Ascending aorta (tissue), 2 donors: ENCODE measurements around the gene GSS. TPM values are rescaled to one million over a fixed set of nuclear protein-coding genes. Genes with fewer than 3 reads are reported as not detected.
A peak's percentile ranks its signal among the peaks of the same experiment; 100 is the strongest.

ENCODE experiments used
- DNase-seq, 2 donors: peaks; one replicate each; pipeline ENCODE4 v3.0.0-alpha.2; 2019; ENCODE audit warnings: low spot score in 2 of 2
- H3K27ac ChIP-seq, 2 donors: fragments of 200-600 bp; sonication (generic); one replicate each; pipeline ENCODE4 v1.5.1; 2016 to 2017; ENCODE audit warnings: mild to moderate bottlenecking in 1 of 2
- H3K27me3 ChIP-seq: fragments of 200-600 bp; sonication (generic); one replicate; pipeline ENCODE4 v1.5.1; 2017
- H3K36me3 ChIP-seq, 2 donors: fragments of 200-600 bp; sonication (generic); one replicate each; pipeline ENCODE4 v1.5.1; 2016
- H3K4me1 ChIP-seq, 2 donors: fragments of 200-600 bp; sonication (generic); one replicate each; pipeline ENCODE4 v1.5.1; 2016 to 2017; ENCODE audit warnings: mild to moderate bottlenecking in 1 of 2
- H3K4me3 ChIP-seq, 2 donors: fragments of 200-600 bp; sonication (generic); one replicate each; pipeline ENCODE4 v1.5.1; 2016 to 2017; ENCODE audit warnings: mild to moderate bottlenecking in 1 of 2
- H3K9me3 ChIP-seq, 2 donors: fragments of 200-600 bp; sonication (generic); one replicate each; pipeline ENCODE4 v1.5.1; 2016
- intact Hi-C: fragments of 100-400 bp; cut with DNase I; formaldehyde crosslinking; loops from one replicate; pipeline ENCODE4 v1.15.1; 2023
- total RNA-seq: library from RNA; depleted of rRNA; stranded (reverse); fragments of >200 nt; gene quantifications from one replicate; pipeline ENCODE4 v1.1.0, GENCODE V29; 2016
- TF ChIP-seq, protein P1 (sequence below), 3 experiments: fragments of 200-600 bp in 2 of 3; fragments of 450-650 bp in 1 of 3; sonication (generic) in 2 of 3; IDR thresholded peaks; one replicate each; pipeline ENCODE4 v1.5.1; 2016 to 2019; ENCODE audit warnings: antibody characterized with exemption in 3 of 3, mild to moderate bottlenecking in 1 of 3, moderate library complexity in 1 of 3

Gene GSS
- 40.7 TPM for total RNA-seq

DNA sequence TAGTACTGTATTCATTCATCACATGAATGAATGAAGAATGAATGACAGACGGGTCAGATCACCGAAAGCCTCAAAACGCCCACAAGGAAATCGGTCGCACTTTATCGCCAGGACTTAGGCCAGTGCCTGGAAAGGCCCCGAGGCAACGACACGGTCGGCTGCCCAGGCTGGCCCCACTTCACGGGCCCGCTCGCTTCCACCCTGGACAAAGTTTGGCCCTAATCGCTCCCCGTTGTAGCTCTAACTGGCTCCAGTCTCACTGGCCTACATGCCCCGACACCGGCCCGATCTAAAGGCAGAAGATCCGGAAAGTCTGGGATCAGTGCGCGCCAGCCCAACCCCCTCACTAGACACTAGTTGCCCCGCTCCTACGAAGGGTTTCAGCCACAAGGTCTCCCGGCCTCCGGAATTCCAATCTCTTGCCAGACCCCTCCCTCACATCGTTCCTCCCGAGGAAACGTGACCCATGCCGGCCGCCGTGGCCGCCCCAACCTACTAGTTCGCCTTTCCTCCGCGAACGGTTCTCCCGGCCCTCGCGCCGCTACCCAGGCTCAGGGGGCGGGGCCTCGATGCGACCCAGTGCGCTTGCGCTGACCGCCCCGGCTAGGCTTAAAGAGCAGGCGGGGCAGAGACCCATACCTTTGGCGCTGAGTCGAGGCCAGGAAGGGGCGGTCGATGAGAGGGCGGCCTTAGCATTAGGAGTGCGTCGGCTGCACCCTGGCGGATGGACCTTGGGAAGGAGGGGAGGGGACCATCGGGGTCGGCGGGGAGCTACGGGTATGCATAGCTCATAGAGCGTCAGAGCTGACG is at the start of gene GSS, which contains the start of gene MYH7B:
TSS of gene GSS (minus strand) at position 576 of the 810 bp plus-strand sequence. CDS start 3,954 bp downstream, outside the sequence.
TSS of gene MYH7B (plus strand) at position 638 of the 810 bp plus-strand sequence. CDS start 22,138 bp downstream, outside the sequence.
- intact Hi-C loops = loop anchor here (1.0 to 5.0 kb wide), 4 partner anchors 33 to 137 kb away; partner anchors contain the start of genes NCOA6 and TRPC4AP
- no peaks in the 10 kb centered on the region for H3K9me3 ChIP-seq
- TF ChIP-seq, protein P1, sequence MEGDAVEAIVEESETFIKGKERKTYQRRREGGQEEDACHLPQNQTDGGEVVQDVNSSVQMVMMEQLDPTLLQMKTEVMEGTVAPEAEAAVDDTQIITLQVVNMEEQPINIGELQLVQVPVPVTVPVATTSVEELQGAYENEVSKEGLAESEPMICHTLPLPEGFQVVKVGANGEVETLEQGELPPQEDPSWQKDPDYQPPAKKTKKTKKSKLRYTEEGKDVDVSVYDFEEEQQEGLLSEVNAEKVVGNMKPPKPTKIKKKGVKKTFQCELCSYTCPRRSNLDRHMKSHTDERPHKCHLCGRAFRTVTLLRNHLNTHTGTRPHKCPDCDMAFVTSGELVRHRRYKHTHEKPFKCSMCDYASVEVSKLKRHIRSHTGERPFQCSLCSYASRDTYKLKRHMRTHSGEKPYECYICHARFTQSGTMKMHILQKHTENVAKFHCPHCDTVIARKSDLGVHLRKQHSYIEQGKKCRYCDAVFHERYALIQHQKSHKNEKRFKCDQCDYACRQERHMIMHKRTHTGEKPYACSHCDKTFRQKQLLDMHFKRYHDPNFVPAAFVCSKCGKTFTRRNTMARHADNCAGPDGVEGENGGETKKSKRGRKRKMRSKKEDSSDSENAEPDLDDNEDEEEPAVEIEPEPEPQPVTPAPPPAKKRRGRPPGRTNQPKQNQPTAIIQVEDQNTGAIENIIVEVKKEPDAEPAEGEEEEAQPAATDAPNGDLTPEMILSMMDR (IDR thresholded peaks at IDR 0.05) = peak; percentile 49 to 85 (median 77)

DNA sequence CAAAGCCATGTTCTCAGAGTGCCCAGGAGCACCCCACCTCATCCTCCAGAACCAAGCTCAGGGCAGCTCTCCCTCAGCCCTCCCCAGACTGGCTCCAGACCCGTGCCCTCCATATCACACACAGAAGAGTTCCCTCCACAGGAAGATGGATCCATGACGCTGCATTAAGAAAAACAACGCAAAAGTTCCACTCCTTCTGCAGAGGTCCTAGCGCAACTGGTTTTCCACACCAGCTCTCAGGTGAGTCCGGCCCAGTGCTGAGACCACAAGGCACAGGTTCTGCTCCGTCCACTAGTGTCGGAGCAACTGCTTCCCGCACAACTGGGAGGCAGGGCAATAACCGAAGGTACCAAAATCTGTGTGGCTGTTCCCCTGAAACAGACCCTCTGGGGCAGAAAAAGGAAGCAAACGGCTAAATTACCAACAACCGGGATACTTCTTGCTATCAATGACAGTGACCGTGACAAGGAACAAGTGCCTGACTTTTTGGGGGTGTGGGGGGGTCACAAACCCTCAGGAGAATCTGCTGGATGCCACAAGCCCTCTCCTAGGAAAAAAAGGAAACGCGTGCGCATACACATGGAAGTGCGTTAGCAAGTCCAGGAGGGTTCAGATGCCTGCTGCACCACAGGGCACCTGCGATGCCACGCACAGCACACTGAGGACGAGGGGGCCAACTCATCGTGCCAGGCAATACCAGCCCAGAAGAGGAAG is 49.3 kb upstream of the GSS start:
- H3K4me3 ChIP-seq = no peak overlapping the region

More for the DNA sequence above, at the start of gene GSS, which contains the start of gene MYH7B:
- DNase-seq = peak; percentile 93 to 99
- no peaks in the 10 kb centered on the region for H3K27me3 ChIP-seq
- H3K27ac ChIP-seq = peak within 1 kb of the TSS; percentile 89 to 91
- H3K36me3 ChIP-seq = peaks cover 0 to 4% of the 10 kb centered on the region in 2 donors
- H3K4me1 ChIP-seq = peaks cover 4 to 5% of the 10 kb centered on the region in 2 donors
- H3K4me3 ChIP-seq = peak within 1 kb of the TSS; percentile 60 to 74

DNA sequence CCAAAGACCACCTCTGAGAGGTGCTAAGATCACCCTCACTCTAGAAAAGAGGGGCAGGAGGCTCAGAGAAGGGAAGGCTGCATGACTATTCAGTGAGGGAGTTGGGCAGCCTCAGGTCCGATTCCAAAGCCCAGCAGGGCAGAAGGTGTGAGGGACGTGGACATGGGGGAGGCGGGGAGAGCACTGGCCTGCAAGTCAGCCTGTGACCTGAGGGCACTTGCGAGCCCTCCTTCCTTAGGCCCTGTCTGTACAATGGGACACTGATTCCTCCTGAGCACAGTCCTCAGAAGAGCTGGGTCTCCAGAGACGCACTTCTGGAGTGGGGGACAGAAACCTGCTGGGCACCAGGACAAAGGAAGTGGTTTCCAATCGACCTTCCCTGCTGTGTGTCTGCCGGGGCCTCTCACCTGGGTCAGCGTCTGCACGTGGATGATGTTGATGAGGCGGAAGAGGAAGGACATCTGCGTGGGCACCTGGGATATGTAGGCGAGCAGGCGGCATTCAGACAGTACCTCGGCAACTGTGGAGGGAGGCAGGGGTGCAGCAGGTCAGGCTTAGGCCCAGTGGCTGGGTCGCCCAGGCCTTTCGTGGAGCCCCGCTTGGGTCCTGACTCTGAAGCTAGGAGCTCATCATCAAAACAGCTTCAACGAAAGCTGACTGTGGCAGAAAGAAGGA is 48.6 kb upstream of the GSS start:
- Histone ChIP-seq H3K4me3 (no peak overlapping the region), H3K4me1 (peaks cover 4 to 7% of the 10 kb centered on the region in 2 donors), H3K27me3 (no peaks in the 10 kb centered on the region), H3K9me3 (no peaks in the 10 kb centered on the region), H3K36me3 (peaks cover 96 to 100% of the 10 kb centered on the region in 2 donors), H3K27ac (no peak overlapping the region)
- intact Hi-C loops = no loop called here
- TF ChIP-seq, protein P1 (IDR thresholded peaks at IDR 0.05) = no peak
- no peak for DNase-seq

More for the DNA sequence above, 49.3 kb upstream of the GSS start:
- Histone ChIP-seq H3K27me3 (no peaks in the 10 kb centered on the region), H3K27ac (no peak overlapping the region), H3K4me1 (peaks cover 4 to 12% of the 10 kb centered on the region in 2 donors), H3K9me3 (no peaks in the 10 kb centered on the region), H3K36me3 (peaks cover 94 to 100% of the 10 kb centered on the region in 2 donors)
- DNase-seq = no peak
- intact Hi-C loops = no loop called here
- TF ChIP-seq, protein P1 (IDR thresholded peaks at IDR 0.05) = no peak

DNA sequence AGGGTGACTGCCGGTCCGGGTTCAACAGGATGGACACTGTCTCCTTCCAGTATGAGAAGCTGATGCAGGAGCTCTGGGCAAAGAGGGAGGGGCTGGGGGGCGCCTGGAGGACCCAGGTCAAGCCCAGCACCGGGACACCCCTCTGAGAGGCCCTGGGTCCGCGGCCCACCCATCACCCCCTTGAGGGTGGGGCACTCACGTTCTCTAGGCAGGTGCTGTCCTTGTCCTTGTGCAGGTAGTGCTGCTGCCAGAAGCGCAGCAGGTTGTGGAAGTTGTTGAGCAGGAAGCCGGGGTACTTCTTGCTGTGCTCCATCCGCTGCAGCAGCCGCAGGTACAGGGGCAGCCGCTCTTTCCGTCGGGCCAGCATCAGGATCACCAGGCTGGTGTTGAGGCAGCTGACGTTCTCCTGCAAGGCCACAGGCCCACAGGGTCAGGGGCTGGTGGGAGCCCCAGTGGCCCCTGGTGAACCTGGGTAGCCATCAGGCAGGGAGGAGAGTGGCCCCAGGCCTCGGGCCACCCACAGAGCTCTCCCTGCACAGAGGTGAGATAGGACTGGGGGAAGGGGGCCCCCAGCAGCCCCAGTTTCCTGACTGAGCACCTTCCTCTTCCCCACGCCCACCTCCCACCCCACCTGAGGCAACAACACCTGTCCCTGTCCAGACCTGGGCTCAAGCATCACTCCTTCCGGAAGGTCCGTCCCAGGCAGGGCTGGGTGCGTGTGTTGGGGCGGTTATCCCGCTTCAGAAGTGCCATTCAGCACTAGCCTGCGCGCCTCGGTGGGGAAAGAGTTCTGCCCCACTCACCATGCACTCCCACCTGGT is 47.8 kb upstream of the GSS start:
- DNase-seq = no peak
- intact Hi-C loops = no loop called here
- TF ChIP-seq, protein P1 (IDR thresholded peaks at IDR 0.05) = no peak
- Histone ChIP-seq H3K4me1 (peaks cover under 1 to 1% of the 10 kb centered on the region in 2 donors), H3K9me3 (no peaks in the 10 kb centered on the region), H3K36me3 (peaks cover 100% of the 10 kb centered on the region in 2 donors), H3K4me3 (no peak overlapping the region), H3K27ac (no peak overlapping the region), H3K27me3 (no peaks in the 10 kb centered on the region)
